ENCODE measurements around the gene TNKS2. TPM values are rescaled to one million over a fixed set of nuclear protein-coding genes. Genes with fewer than 3 reads are reported as not detected.
"Not testable (repeated sequence)": the region's sequence is repeated elsewhere in the genome, so short reads cannot be mapped to it uniquely, and the experiment has no call there.

TNKS2 gene
- polyA plus RNA-seq, result 10 to 100 TPM; 10.9 to 13.0 TPM

DNA sequence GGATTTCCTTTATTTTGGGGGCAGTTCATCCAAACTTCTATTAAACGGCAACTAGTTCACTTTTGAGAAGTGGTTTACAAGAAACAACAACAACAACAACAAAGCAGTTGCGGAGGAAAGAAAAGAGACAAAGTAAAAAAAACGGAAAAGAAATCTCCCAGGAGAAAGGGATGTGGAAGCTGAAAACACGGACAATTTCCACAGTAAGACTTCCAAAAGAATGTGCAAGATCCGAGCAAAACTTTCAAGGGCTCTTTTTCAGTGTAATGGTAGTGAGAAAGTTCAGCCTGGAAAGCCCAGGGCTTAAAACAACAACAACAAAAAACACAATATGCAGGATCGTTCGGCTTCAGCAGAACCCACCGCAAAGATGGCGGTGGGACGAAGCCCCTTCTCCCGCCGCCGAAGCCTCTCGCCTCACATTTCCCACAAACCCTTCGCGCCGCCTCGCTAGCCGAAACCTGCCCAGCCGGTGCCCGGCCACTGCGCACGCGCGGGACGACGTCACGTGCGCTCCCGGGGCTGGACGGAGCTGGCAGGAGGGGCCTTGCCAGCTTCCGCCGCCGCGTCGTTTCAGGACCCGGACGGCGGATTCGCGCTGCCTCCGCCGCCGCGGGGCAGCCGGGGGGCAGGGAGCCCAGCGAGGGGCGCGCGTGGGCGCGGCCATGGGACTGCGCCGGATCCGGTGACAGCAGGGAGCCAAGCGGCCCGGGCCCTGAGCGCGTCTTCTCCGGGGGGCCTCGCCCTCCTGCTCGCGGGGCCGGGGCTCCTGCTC lies at the start of gene TNKS2:
Gene TNKS2 (plus strand): TSS at position 553 of the 775 bp plus-strand sequence. CDS start 265 bp downstream, outside the sequence.
- H3K9me3 ChIP-seq (ENCODE audit: control insufficient read depth in 2 of 2, insufficient read depth in 1 of 2, low read depth in 1 of 2, low read length in 1 of 2), result no peaks in the 10 kb centered on the region
- no peaks in the 10 kb centered on the region for H3K27me3 ChIP-seq (ENCODE audit: control insufficient read depth in 1 of 2, insufficient read depth in 2 of 2, low read length in 2 of 2)
- H3K36me3 ChIP-seq (ENCODE audit: control insufficient read depth in 2 of 2, insufficient read depth in 2 of 2, low read length in 1 of 2), result no peaks in the 10 kb centered on the region
- 0% methylated on average over 64 of the region's 64 CpGs for WGBS, 2 donors
- H3K4me3 ChIP-seq (ENCODE audit: low read depth in 1 of 2, low read length in 2 of 2), result peak within 1 kb of the TSS; percentile 90 to 98
- no peaks in the 10 kb centered on the region for H3K4me1 ChIP-seq (ENCODE audit: control insufficient read depth in 2 of 2, insufficient read depth in 2 of 2, low read length in 1 of 2)
- H3K27ac ChIP-seq (ENCODE audit: low read depth in 2 of 2, low read length in 1 of 2), result peak within 1 kb of the TSS; percentile 98 to 100

DNA sequence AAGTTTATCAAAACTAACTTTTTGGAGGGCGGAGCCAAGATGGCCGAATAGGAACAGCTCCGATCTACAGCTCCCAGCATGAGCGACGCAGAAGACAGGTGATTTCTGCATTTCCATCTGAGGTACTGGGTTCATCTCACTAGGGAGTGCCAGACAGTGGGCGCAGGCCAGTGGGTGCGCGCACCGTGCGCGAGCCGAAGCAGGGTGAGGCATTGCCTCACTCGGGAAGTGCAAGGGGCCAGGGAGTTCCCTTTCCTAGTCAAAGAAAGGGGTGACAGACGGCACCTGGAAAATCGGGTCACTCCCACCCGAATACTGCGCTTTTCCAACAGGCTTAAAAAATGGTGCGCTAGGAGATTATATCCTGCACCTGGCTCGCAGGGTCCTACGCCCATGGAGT lies 48.6 kb upstream of the TNKS2 start:
- not testable (repeated sequence) for H3K4me1 ChIP-seq (ENCODE audit: control insufficient read depth in 2 of 2, insufficient read depth in 2 of 2, low read length in 1 of 2); H3K9me3 ChIP-seq (ENCODE audit: control insufficient read depth in 2 of 2, insufficient read depth in 1 of 2, low read depth in 1 of 2, low read length in 1 of 2); H3K27ac ChIP-seq (ENCODE audit: low read depth in 2 of 2, low read length in 1 of 2); H3K36me3 ChIP-seq (ENCODE audit: control insufficient read depth in 2 of 2, insufficient read depth in 2 of 2, low read length in 1 of 2); H3K27me3 ChIP-seq (ENCODE audit: control insufficient read depth in 1 of 2, insufficient read depth in 2 of 2, low read length in 2 of 2); H3K4me3 ChIP-seq (ENCODE audit: low read depth in 1 of 2, low read length in 2 of 2)
- 85 to 90% methylated on average over 10 to 20 of the region's 20 CpGs for WGBS, 2 donors

GRCh38 chr10:91756286-91756685 lies 41.9 kb upstream of the TNKS2 start:
- WGBS, 2 donors, result 58 to 64% methylated on average over 2 of the region's 2 CpGs
- H3K9me3 ChIP-seq (ENCODE audit: control insufficient read depth in 2 of 2, insufficient read depth in 1 of 2, low read depth in 1 of 2, low read length in 1 of 2), result no peaks in the 10 kb centered on the region
- no peak overlapping the region for H3K4me3 ChIP-seq (ENCODE audit: low read depth in 1 of 2, low read length in 2 of 2)
- no peaks in the 10 kb centered on the region for H3K4me1 ChIP-seq (ENCODE audit: control insufficient read depth in 2 of 2, insufficient read depth in 2 of 2, low read length in 1 of 2)
- no peak overlapping the region for H3K27ac ChIP-seq (ENCODE audit: low read depth in 2 of 2, low read length in 1 of 2)
- no peaks in the 10 kb centered on the region for H3K36me3 ChIP-seq (ENCODE audit: control insufficient read depth in 2 of 2, insufficient read depth in 2 of 2, low read length in 1 of 2)
- no peaks in the 10 kb centered on the region for H3K27me3 ChIP-seq (ENCODE audit: control insufficient read depth in 1 of 2, insufficient read depth in 2 of 2, low read length in 2 of 2)

- no peaks in the 10 kb centered on the region for H3K36me3 ChIP-seq (ENCODE audit: control insufficient read depth in 2 of 2, insufficient read depth in 2 of 2, low read length in 1 of 2)
- no peaks in the 10 kb centered on the region for H3K4me1 ChIP-seq (ENCODE audit: control insufficient read depth in 2 of 2, insufficient read depth in 2 of 2, low read length in 1 of 2)
- 49 to 52% methylated on average over 3 of the region's 3 CpGs for WGBS, 2 donors
- H3K4me3 ChIP-seq (ENCODE audit: low read depth in 1 of 2, low read length in 2 of 2), result no peak overlapping the region
- H3K9me3 ChIP-seq (ENCODE audit: control insufficient read depth in 2 of 2, insufficient read depth in 1 of 2, low read depth in 1 of 2, low read length in 1 of 2), result no peaks in the 10 kb centered on the region
- H3K27me3 ChIP-seq (ENCODE audit: control insufficient read depth in 1 of 2, insufficient read depth in 2 of 2, low read length in 2 of 2), result no peaks in the 10 kb centered on the region
- no peak overlapping the region for H3K27ac ChIP-seq (ENCODE audit: low read depth in 2 of 2, low read length in 1 of 2)
These were observed 39.7 kb upstream of the TNKS2 start for GRCh38 chr10:91758303-91759146.

DNA sequence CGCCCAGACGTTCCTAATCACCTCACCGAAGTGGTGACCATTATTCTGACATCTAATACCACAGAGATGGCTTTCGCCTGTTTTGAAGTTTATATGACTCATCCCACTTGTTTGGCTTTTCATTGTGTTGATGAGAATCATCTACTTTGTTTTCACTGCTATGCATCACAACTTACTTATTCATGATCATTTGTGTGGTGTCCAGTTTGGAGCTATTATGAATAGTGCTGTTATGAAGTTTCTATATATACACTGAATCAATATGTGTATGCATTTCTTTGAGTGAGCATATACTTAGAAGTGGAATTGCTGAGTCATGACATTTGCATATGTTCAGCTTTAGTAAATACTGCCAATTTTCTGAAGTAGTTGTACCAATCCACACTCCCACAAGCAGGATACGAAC lies 38.6 kb upstream of the TNKS2 start:
- Histone ChIP-seq H3K4me1 (ENCODE audit: control insufficient read depth in 2 of 2, insufficient read depth in 2 of 2, low read length in 1 of 2) (no peaks in the 10 kb centered on the region), H3K9me3 (ENCODE audit: control insufficient read depth in 2 of 2, insufficient read depth in 1 of 2, low read depth in 1 of 2, low read length in 1 of 2) (no peaks in the 10 kb centered on the region), H3K27me3 (ENCODE audit: control insufficient read depth in 1 of 2, insufficient read depth in 2 of 2, low read length in 2 of 2) (no peaks in the 10 kb centered on the region), H3K4me3 (ENCODE audit: low read depth in 1 of 2, low read length in 2 of 2) (no peak overlapping the region), H3K27ac (ENCODE audit: low read depth in 2 of 2, low read length in 1 of 2) (no peak overlapping the region), H3K36me3 (ENCODE audit: control insufficient read depth in 2 of 2, insufficient read depth in 2 of 2, low read length in 1 of 2) (no peaks in the 10 kb centered on the region)
- WGBS, 2 donors, result 72 to 75% methylated on average over 5 of the region's 5 CpGs

DNA sequence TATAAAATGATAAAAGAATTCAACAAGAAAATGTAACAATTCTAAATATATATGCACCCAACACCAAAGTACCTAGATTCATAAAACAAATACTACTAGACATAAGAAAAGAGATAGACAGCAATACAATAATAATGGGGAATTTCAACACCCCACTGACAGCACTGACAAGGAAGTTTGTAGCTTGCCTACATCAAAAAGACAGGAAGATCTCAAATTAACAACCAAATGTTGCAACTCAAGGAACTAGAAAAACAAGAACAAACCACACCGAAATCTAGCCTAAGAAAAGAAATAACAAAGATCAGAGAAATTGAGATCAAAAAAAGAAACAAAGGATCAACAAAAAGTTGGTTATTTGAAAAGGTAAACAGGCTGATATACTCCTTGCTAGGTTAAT lies 36.5 kb upstream of the TNKS2 start:
- H3K36me3 ChIP-seq (ENCODE audit: control insufficient read depth in 2 of 2, insufficient read depth in 2 of 2, low read length in 1 of 2), result no peaks in the 10 kb centered on the region
- WGBS, 2 donors, result 57 to 68% methylated on average over 1 of the region's 1 CpG
- H3K4me3 ChIP-seq (ENCODE audit: low read depth in 1 of 2, low read length in 2 of 2), result no peak overlapping the region
- H3K27me3 ChIP-seq (ENCODE audit: control insufficient read depth in 1 of 2, insufficient read depth in 2 of 2, low read length in 2 of 2), result no peaks in the 10 kb centered on the region
- no peaks in the 10 kb centered on the region for H3K4me1 ChIP-seq (ENCODE audit: control insufficient read depth in 2 of 2, insufficient read depth in 2 of 2, low read length in 1 of 2)
- no peaks in the 10 kb centered on the region for H3K9me3 ChIP-seq (ENCODE audit: control insufficient read depth in 2 of 2, insufficient read depth in 1 of 2, low read depth in 1 of 2, low read length in 1 of 2)
- H3K27ac ChIP-seq (ENCODE audit: low read depth in 2 of 2, low read length in 1 of 2), result no peak overlapping the region

GRCh38 chr10:91762878-91763277 lies 35.3 kb upstream of the TNKS2 start:
- H3K4me1 ChIP-seq (ENCODE audit: control insufficient read depth in 2 of 2, insufficient read depth in 2 of 2, low read length in 1 of 2), result no peaks in the 10 kb centered on the region
- no peak overlapping the region for H3K27ac ChIP-seq (ENCODE audit: low read depth in 2 of 2, low read length in 1 of 2)
- no peaks in the 10 kb centered on the region for H3K27me3 ChIP-seq (ENCODE audit: control insufficient read depth in 1 of 2, insufficient read depth in 2 of 2, low read length in 2 of 2)
- H3K36me3 ChIP-seq (ENCODE audit: control insufficient read depth in 2 of 2, insufficient read depth in 2 of 2, low read length in 1 of 2), result no peaks in the 10 kb centered on the region
- H3K9me3 ChIP-seq (ENCODE audit: control insufficient read depth in 2 of 2, insufficient read depth in 1 of 2, low read depth in 1 of 2, low read length in 1 of 2), result no peaks in the 10 kb centered on the region
- 75 to 76% methylated on average over 1 of the region's 1 CpG for WGBS, 2 donors
- H3K4me3 ChIP-seq (ENCODE audit: low read depth in 1 of 2, low read length in 2 of 2), result no peak overlapping the region

- 90 to 92% methylated on average over 7 of the region's 7 CpGs for WGBS, 2 donors
These were observed 31.6 kb upstream of the TNKS2 start for GRCh38 chr10:91766676-91767075.

GRCh38 chr10:91768123-91768522 lies 30.1 kb upstream of the TNKS2 start:
- Histone ChIP-seq H3K4me3 (ENCODE audit: low read depth in 1 of 2, low read length in 2 of 2) (no peak overlapping the region), H3K27me3 (ENCODE audit: control insufficient read depth in 1 of 2, insufficient read depth in 2 of 2, low read length in 2 of 2) (no peaks in the 10 kb centered on the region), H3K9me3 (ENCODE audit: control insufficient read depth in 2 of 2, insufficient read depth in 1 of 2, low read depth in 1 of 2, low read length in 1 of 2) (no peaks in the 10 kb centered on the region), H3K27ac (ENCODE audit: low read depth in 2 of 2, low read length in 1 of 2) (no peak overlapping the region), H3K4me1 (ENCODE audit: control insufficient read depth in 2 of 2, insufficient read depth in 2 of 2, low read length in 1 of 2) (no peaks in the 10 kb centered on the region), H3K36me3 (ENCODE audit: control insufficient read depth in 2 of 2, insufficient read depth in 2 of 2, low read length in 1 of 2) (no peaks in the 10 kb centered on the region)
- WGBS, 2 donors, result 76 to 79% methylated on average over 3 of the region's 3 CpGs

More at GRCh38 chr10:91766676-91767075, 31.6 kb upstream of the TNKS2 start:
- H3K9me3 ChIP-seq (ENCODE audit: control insufficient read depth in 2 of 2, insufficient read depth in 1 of 2, low read depth in 1 of 2, low read length in 1 of 2), result no peaks in the 10 kb centered on the region
- H3K4me3 ChIP-seq (ENCODE audit: low read depth in 1 of 2, low read length in 2 of 2), result no peak overlapping the region
- H3K27ac ChIP-seq (ENCODE audit: low read depth in 2 of 2, low read length in 1 of 2), result no peak overlapping the region
- no peaks in the 10 kb centered on the region for H3K4me1 ChIP-seq (ENCODE audit: control insufficient read depth in 2 of 2, insufficient read depth in 2 of 2, low read length in 1 of 2)
- H3K27me3 ChIP-seq (ENCODE audit: control insufficient read depth in 1 of 2, insufficient read depth in 2 of 2, low read length in 2 of 2), result no peaks in the 10 kb centered on the region
- no peaks in the 10 kb centered on the region for H3K36me3 ChIP-seq (ENCODE audit: control insufficient read depth in 2 of 2, insufficient read depth in 2 of 2, low read length in 1 of 2)
